ENCODE data around the gene AFAP1L1. TPM values are rescaled to one million over a fixed set of nuclear protein-coding genes. Genes with fewer than 3 reads are reported as not detected.

AFAP1L1 gene
- total RNA-seq, 1 donor from 2014 or later: 49.3 TPM

DNA sequence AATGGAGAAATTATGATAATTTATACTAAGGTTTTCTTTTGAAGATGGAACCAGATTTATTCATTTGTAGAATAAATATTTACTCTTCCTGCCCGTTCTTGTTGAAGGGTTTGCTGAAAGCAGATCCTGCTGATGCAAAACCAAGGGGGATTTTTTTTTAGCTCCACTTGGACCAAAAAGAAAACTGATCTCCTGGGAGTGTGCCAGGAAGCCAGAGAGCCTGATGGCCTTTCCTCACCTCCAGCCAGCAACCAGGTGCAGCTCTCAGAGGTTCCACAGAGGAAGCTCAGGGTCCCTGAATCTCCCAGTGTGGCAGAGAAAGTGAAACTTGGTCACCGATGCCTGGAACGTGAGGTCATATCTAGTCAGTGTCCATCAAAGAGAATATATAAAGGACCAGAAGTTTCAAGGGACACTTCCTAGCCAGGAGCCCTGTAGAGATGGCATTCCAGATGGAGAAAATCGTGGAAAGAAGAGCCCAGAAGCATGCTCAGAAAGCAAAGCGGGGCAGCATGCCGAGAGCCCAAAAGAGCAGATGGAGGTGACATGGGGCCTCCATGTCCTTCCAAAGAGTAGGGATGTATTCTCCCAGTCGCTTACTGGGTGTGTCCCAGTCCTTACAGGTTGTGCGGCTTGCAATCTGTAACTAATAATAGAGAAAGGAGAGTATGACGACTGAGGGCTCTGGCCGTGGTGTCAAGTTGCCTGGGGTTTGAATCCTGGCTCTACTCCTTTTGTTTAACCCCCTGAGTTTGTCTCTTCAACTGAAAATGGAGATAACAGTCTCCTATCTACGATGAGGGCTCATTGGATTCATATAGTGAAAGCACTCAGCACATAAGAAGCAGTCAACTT, 12.2 kb downstream of the AFAP1L1 start:
- no peak for DNase-seq (ENCODE audit: low spot score)

DNA sequence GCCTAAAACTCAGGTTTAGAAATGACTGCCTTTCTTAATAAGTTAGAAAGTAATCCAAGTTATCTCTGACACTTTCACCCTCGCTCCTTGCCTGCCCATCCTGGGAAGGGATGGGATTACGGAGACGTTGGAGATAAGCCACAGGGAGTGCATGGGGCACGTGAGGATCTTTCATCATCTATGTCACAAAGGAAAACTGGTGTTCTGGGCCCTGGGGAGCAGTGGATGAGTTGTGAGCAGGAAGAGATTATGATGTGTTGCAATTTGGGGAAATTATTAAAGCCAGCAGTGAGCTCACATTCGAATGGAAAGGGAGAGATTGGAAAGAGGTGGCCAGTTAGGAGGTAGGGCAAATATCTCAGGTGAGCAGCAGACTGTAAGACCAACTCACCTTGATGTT, 12.8 kb downstream of the AFAP1L1 start:
- no peak for DNase-seq (ENCODE audit: low spot score)

DNA sequence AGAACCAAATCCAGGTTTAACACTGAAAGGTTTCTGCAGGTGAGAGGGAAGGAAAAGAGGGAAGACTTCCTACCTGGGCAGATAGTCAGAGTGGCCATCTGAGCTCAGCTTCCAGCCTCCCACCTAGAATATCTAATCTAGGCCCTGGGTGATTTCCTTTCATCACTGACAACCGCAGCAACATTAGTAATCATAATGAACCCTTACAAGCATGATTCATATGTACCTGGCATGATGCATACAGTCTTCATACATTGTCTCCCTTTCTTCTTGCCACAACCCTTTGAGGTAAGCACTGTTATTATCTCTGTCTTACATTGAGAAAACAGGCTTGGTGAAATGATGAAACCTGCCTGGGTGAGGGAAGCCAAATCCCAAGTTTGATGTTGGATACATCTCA, 13.5 kb downstream of the AFAP1L1 start:
- no peak for DNase-seq (ENCODE audit: low spot score)

DNA sequence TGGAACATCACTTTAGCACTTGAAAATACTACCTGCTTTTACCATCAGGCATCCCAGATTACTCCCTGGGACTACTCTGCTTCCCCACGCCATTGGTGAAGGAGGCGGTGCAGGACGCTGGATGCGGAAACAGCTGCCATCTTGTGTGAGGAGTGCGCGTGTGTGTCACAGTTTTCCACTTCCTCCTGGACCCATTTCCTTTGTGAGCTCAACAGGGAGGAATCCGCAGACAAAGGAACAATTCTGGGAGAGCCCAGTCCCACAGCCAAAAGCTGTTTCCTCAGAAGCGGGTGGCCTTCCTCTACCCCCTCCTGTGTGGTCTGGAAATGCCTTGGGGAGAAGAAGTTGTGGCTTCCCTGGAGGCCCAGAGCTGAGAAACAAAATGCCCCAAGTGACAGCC, 16.8 kb downstream of the AFAP1L1 start:
- DNase-seq (ENCODE audit: low spot score): no peak

DNA sequence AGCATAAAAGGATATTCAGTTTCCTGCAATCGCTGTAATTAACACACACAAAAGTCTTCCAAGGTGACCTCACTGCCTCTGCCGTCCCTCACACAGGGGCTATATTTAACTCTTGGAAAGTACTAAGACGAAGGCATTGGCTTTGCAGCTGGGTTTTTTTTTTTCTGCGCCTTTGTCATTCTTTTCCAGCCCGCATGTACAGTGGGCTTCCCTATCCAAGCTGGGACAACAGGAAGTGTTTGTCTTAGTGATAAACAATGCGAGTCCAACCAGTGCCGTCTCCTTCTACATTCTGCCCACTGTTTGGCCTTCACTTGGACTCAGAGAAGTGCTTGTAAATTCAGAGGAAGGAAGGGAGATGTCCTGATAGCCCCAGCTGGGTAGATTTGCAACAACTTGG, 17.6 kb downstream of the AFAP1L1 start:
- no peak for DNase-seq (ENCODE audit: low spot score)

DNA sequence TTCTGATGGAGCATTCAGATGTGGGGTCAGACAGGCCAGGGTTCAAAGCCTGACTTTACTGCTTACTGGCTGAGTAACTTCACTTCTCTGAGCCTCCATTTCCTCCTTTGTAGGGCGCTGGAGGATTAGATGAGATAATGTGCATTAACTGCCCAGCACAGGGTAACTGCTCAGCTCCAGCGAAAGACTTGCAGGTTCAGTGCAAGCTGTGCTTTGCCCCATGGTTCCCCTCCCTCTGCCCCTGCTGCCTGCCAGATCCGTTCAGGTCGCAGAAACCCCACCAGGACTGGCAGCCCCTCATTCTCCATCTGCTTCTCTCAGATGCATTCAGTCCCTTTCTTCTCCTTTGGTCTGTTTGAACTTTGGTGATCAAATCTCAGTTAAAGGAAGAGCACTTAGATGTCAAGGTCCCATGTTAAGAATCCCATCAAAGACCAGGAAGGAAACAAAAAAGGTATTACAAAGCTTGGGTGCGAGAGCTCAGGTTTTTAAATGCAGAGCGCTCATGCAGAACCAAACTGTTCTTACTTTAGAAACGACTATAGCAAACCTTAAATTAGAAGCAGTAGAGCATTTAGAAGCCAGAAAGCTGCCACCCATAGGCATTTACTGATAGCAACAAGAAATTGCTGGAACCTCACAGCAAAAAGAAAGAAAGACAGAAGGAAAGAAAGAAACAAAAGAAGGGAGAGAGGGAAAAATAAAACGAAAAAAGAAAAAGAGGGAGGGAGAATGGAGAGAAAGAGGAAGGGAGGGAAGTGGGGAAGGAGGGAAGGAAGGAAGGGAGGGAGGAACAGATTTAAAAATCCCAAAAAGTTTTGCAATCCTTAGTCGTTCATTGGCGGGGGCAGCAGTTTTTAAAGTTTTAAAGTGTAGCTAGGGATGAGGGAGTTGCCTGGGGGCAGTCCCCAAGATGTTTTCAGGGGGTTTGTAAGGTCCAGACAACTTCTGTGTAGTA, 23.5 kb downstream of the AFAP1L1 start:
- DNase-seq (ENCODE audit: low spot score): no peak

DNA sequence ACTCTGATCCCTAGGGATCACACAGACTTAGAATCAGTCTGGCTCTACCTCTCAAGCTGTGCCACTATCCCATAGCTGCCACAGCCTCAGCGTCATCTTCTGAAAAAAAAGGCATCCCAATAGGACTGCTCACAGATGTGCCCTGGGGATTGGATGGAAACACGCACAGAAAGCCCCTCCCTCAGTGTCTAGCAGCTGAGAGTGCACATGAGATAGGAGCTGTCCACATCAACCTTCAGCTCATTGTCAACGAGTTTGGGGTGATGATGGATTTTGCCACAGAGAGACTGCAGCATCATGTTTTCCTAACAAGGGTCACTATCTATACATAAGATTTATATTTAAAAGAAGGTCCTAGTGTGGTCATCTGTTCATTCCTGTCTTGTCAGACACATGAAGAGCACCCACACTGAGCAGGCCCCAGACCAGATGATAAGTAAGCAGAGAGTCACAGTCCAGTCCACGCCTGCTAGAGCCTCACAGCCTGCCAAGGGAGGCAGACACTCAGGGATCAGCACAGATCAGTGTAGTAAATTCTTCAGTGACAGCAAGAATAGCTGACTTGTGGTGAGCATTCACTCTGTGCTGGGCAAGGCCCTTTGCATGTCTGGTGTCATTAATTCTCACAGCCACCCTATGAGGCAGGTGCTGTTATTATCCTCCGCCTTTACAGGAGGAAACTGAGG, 25.8 kb downstream of the AFAP1L1 start:
- DNase-seq (ENCODE audit: low spot score): no peak

DNA sequence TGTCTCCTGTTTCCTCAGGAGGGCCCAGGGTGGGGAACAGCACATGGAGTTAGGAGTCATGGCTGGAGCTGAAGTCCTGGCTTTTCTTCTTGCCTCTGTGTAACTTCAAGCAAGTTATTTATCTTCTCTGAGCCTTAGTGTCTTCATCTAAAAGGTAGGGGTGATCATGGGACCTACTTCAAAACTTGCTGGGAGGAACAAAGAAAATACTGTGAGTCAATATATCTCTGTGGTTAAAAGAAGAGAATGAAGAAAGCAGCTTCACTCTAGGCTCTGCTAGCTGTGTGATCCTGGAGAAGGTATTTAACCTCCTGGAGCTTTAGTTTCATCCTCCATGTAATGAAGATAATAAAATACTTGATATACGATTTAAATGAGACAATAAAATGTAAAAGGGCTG, 26.5 kb downstream of the AFAP1L1 start:
- no peak for DNase-seq (ENCODE audit: low spot score)

DNA sequence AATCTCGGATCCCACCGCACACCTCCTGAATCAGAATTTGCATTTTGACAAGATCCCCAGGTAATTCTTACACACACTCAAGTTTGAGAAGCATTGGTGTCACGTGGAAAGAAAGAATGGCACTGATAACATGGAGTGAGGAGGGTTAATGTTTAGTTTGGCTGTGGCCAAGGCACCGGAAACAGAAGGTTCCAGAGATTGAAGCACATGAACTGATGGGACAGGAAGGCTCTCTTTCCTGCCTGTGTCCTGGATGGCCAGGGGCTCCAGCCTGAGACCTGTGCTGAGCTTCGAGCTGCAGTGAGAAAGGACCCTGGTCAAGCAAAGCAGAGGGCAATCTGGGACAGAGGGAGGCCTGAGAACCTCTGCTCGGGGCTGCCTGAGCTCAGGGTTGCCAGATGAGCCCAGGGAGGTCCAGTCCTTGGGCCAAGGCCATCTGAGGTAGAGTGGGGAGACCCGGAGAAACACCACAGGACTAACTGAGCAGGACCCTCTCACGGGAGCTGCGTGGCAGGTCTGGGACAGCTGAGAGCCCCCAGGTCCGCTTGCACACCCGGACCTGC, 27.3 kb downstream of the AFAP1L1 start:
- DNase-seq (ENCODE audit: low spot score): no peak

DNA sequence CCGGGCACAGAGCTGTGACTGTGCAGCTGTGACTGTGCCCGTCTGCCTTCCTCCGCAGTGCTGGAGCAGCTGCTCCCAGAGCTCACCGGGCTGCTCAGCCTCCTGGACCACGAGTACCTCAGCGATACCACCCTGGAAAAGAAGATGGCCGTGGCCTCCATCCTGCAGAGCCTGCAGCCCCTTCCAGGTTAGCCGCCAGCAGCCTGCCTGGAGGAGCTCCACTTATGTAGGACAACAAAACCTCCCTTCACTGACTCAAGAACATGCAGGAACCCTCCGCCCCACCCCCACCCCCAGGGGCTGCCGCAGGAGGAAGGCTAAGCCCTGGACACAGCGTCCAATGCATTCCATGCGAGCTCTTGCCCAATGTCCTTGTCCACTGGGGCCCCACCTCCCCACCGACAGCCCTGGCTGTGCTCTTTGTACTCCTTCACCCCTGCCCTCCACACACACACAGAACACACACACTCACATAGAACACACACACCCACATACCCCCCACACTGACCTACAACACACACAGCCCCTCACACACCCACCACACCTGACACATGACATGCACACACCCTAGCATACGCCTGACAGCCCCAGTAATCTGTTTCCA, 27.9 kb downstream of the AFAP1L1 start:
- no peak for DNase-seq (ENCODE audit: low spot score)

DNA sequence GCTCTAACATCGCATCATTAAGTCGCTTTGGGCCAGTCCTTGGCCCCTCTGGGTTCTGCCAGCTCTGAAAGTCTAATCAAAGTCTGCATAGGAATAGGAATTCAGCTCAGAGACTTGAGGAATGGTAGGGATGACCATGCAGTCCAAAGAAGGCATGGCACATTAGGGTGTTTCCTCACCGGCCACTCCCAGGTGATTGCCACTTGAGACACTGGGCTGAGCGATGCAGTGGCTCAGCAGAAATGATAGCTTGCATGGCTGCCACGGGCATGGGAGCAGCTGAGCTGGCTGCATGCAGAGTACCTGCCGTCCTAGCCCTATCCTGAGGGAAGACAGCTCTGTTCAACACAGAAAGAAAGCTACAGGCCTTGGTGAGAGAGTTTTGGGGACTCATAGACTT, 28.8 kb downstream of the AFAP1L1 start:
- DNase-seq (ENCODE audit: low spot score): no peak

DNA sequence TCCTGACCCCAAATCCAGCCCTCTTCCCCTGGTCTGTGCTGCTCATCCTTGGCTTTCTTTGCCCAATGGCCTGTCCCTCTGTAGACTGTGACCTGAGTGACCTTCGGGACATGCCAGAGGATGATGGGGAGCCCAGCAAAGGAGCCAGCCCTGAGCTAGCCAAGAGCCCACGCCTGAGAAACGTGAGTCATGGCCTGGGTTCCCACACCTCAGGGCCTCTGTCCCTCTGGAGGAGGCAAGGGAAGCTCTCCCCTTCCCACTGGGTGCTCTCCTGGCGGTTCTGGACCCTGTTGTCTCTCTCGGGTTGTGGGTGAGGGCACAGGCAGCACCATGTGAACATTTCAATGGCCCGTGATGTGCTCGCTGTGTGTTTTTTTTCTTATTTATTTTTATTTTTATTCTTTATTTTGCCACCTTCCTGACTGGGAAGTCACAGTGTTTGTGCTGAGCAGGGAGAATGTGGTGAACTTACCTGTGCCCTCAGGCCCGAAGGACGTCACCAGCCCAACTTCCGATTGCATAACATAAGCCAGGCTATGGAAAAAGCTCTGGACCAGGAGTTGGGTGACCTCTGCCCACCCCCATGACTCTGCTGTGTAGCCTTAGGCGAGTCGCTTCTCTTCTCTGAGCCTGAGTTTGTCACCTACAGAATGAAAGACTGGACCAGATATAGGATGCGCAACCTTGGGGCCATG, 29.5 kb downstream of the AFAP1L1 start:
- DNase-seq (ENCODE audit: low spot score): no peak

DNA sequence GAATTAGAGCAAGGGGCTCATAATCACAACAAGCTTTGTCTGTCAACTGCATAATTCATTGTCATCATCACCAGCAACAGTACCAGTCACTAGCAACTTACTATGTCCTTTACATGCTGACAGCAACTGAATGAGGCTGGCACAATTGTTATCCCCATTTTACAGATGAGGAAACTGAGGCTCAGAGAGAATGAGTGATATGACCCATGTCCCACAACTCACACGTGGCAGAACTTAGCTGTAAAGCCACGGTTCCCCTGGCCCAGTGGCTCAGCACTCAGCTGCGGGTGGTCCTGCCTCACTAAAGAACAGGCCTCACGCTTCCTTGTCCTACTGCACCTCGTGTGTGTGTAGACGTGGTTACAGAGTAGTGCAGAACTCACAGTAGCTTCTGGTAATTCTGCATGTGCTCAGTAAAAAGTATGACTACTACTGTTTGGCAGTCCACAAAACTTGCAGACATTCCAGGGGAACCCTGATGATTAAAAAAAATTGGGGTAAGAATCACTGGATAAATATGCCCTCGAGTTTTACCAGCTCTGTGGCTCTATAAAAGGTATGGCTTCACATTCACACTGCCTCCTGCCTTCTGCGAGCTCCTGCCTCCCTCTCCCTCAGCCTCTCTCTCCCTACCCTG, 30.2 kb downstream of the AFAP1L1 start:
- no peak for DNase-seq (ENCODE audit: low spot score)

DNA sequence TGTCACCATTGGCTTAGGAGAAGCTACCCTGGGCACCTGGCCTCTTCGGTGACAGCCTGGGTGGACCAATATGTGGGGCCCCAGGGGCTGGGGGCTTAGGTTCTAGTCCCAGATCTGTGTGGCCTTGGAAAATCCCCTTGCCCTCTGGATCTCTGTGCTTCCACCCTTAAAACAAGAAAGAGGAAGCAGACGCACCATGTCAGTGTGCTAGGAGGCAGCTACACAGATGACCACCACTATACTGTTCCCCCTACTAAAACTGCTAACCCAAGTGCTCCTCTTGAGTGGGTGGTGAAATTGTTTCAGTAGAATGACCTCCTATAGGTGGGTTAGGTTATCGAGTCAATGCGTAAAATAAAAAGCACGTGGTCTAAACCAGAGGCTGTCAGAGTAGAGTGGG, 31.0 kb downstream of the AFAP1L1 start:
- DNase-seq (ENCODE audit: low spot score): no peak

DNA sequence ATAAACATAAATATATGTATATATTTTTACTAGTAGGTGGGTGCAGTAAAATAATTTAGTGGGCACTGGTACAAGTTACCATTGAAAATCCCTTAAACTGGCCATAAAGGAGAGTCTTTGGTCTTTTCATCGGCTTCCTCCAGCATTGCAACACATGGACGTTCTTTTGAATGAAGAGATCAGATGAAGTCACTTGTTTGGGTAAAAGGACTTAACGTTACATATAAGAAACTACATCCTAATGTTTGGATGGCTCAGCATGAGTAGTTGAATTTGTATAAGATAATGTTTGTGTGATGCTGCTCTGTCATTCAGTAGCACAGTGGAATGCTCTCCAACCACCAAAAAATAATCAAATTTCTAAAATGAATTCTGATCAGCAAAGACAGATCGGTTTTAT, 31.6 kb downstream of the AFAP1L1 start:
- no peak for DNase-seq (ENCODE audit: low spot score)

DNA sequence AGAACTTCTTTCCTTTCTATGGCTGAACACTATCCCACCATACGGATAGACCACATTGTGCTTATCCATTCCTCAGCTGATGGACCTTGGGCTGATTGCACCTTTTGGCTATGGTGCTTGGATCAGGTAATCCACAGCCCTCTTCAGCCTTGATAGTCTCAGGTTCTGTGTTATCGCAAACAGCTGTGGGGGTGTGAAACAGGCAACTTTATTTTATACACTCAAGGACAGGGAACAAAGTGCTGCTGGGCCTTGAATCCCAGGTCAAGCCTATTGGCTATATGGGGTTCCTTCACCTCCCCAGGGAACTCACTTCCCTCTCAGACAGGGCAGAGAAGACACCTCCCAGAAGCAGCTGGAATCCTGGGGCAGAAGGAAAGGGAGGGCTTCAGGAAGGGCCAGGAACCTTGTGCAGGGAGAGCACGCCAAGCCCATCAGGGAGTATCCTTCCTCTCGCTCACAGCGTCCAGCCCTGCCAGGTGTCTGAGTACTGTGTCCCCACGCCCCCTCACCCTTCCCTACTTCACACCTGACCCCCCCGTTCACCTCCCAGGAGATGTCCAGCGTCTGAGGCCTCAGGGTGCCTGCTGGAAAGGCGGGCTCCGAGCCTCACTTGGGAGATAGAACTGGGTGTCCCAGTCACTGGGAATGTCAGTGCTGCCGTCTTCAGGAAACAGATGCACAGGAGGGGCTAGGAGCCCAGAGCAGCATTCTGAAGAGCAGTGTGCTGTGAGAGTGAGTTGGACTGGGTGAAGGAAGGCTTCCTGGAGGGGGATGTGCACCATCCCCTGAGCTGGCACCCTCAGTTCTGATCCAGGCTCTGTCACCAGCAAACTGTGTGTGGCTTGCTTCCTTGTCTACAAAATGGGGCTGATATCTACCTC, 32.8 kb downstream of the AFAP1L1 start:
- DNase-seq (ENCODE audit: low spot score): no peak

DNA sequence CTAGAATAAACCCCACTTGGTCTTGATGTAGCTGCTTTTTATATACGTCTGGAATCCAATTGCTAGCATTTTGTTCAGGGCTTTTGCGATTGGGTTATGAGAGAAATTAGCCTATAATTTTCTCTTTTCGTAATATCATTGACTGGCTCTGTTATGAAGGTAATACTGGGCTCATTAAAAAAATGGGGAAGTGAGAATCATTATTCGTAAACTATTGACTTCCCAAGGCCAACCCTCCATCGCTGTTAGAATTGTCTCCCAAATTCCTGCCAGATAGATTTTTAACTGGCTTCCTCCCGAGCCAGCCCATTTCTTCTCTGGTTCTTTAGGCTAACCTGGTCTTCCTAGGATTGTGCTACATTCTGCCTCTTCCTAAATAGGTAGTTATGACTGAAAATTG, 37.7 kb downstream of the AFAP1L1 start:
- no peak for DNase-seq (ENCODE audit: low spot score)

DNA sequence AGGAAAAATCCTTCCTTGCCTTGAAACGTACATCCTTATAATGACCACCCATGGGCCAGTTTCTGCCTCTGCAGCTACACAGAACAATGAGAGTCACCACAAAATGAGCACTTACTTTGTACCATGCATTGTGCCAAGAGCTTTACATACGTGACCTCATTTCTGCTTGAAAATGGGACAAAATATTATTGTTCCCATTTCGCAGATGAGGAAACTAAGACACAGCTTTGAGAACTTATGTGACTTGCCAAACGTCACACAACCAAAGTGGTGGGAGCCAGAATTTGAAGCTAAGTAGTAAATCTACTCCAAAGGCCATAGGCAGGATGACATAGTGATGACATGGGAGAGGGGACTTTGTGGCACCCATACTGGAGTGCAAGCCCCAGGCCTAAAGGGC, 38.8 kb downstream of the AFAP1L1 start:
- no peak for DNase-seq (ENCODE audit: low spot score)
